ENCODE data around the gene AK5. TPM values are rescaled to one million over a fixed set of nuclear protein-coding genes. Genes with fewer than 3 reads are reported as not detected.

The AK5 gene
- total RNA-seq, 1 experiment from 2014 or later = 3.0 TPM

- POLR2A ChIA-PET = no interaction called here
- H3K4me1 ChIP-seq (ENCODE audit: control insufficient read depth, insufficient read depth, low read length) = no peaks in the 10 kb centered on the region
- no peaks in the 10 kb centered on the region for H3K27me3 ChIP-seq (ENCODE audit: control insufficient read depth, insufficient read depth, low read length)
- BruUV-seq (replicated peaks) = no TSS peak
- ATAC-seq (no peak), DNase-seq (ENCODE audit: low read depth, low spot score) (no peak)
- H3K27ac ChIP-seq (ENCODE audit: low read length) = no peak overlapping the region
- CTCF ChIA-PET = no interaction called here
- no peaks in the 10 kb centered on the region for H3K36me3 ChIP-seq (ENCODE audit: control insufficient read depth, insufficient read depth, low read length)
- TF ChIP-seq TCF7L2 (IDR thresholded peaks at IDR 0.05; ENCODE audit: low read depth, low read length) (no peak), CTCF (IDR thresholded peaks at IDR 0.05) (no peak), POLR2AphosphoS5 (IDR thresholded peaks at IDR 0.05; ENCODE audit: low read depth, low read length) (no peak), REST (IDR thresholded peaks at IDR 0.05; ENCODE audit: insufficient read depth in 1 of 2, low read depth in 2 of 2, low read length in 1 of 2) (no peak), SIN3A (IDR thresholded peaks at IDR 0.05; ENCODE audit: borderline replicate concordance, insufficient read depth, low read depth, low read length) (no peak)
- H3K9me3 ChIP-seq (ENCODE audit: control insufficient read depth, insufficient read depth, low read depth, low read length) = no peaks in the 10 kb centered on the region
- intact Hi-C loops (cut with micrococcal nuclease; ENCODE audit: unreplicated experiment) (no loop called here), in situ Hi-C loops (cut with HindIII; ENCODE audit: low pct_unique_long_range_greater_than_20kb, low sequenced_read_pairs) (no loop called here)
- H3K4me3 ChIP-seq (ENCODE audit: low read depth in 2 of 2, low read length in 2 of 2) = no peak overlapping the region
Measured at GRCh38 chr1:77382366-77382765, 100.5 kb downstream of the AK5 start.

- no TSS peak for BruUV-seq (replicated peaks)
- Histone ChIP-seq H3K4me1 (ENCODE audit: control insufficient read depth, insufficient read depth, low read length) (no peaks in the 10 kb centered on the region), H3K36me3 (ENCODE audit: control insufficient read depth, insufficient read depth, low read length) (no peaks in the 10 kb centered on the region), H3K27me3 (ENCODE audit: control insufficient read depth, insufficient read depth, low read length) (no peaks in the 10 kb centered on the region), H3K9me3 (ENCODE audit: control insufficient read depth, insufficient read depth, low read depth, low read length) (no peaks in the 10 kb centered on the region), H3K27ac (ENCODE audit: low read length) (no peak overlapping the region), H3K4me3 (ENCODE audit: low read depth in 2 of 2, low read length in 2 of 2) (no peak overlapping the region)
- POLR2A ChIA-PET = no interaction called here
- CTCF ChIA-PET = no interaction called here
- DNase-seq (ENCODE audit: low read depth, low spot score) (no peak), ATAC-seq (no peak)
- no peak for TF ChIP-seq CTCF (IDR thresholded peaks at IDR 0.05)
- TF ChIP-seq REST (IDR thresholded peaks at IDR 0.05; ENCODE audit: insufficient read depth in 1 of 2, low read depth in 2 of 2, low read length in 1 of 2) = no peak
- TF ChIP-seq SIN3A (IDR thresholded peaks at IDR 0.05; ENCODE audit: borderline replicate concordance, insufficient read depth, low read depth, low read length) = no peak
- TF ChIP-seq POLR2AphosphoS5 (IDR thresholded peaks at IDR 0.05; ENCODE audit: low read depth, low read length) = no peak
- TF ChIP-seq TCF7L2 (IDR thresholded peaks at IDR 0.05; ENCODE audit: low read depth, low read length) = no peak
- intact Hi-C loops (cut with micrococcal nuclease; ENCODE audit: unreplicated experiment) = no loop called here
- in situ Hi-C loops (cut with HindIII; ENCODE audit: low pct_unique_long_range_greater_than_20kb, low sequenced_read_pairs) = no loop called here
Measured at GRCh38 chr1:77383236-77383635, 101.4 kb downstream of the AK5 start.
